H9 (cell line): ENCODE results near the gene SH2D3C. TPM values are rescaled to one million over a fixed set of nuclear protein-coding genes. Genes with fewer than 3 reads are reported as not detected.

Experiments
- DNase-seq: peaks from one replicate; pipeline ENCODE4 v3.0.0-alpha.2; 2017
- H2AFZ ChIP-seq: one replicate; pipeline ENCODE4 v1.6.1; 2013; ENCODE audit warnings: mild to moderate bottlenecking, low read length, control low read depth, moderate library complexity
- H2AK5ac ChIP-seq: 2 replicates; pipeline ENCODE4 v1.6.1; 2013; ENCODE audit warnings: low read length, control low read depth, mixed read lengths; ENCODE audit not compliant: insufficient read length
- H2BK120ac ChIP-seq: one replicate; pipeline ENCODE4 v1.6.1; 2013; ENCODE audit warnings: low read depth, mild to moderate bottlenecking, low read length, control low read depth, inconsistent platforms; ENCODE audit not compliant: poor library complexity, severe bottlenecking
- H2BK12ac ChIP-seq: 2 replicates; pipeline ENCODE4 v1.6.1; 2013; ENCODE audit warnings: low read length, control low read depth, mixed read lengths, low read depth; ENCODE audit not compliant: insufficient read length
- H2BK15ac ChIP-seq: 2 replicates; pipeline ENCODE4 v1.6.1; 2013; ENCODE audit warnings: low read depth, low read length, control low read depth
- H2BK20ac ChIP-seq: one replicate; pipeline ENCODE4 v1.6.1; 2013; ENCODE audit warnings: low read depth, mild to moderate bottlenecking, low read length, control low read depth, inconsistent platforms; ENCODE audit not compliant: poor library complexity, severe bottlenecking
- H2BK5ac ChIP-seq: 2 replicates; pipeline ENCODE4 v1.6.1; 2013; ENCODE audit warnings: low read length, control low read depth, mixed read lengths; ENCODE audit not compliant: insufficient read length
- H3K14ac ChIP-seq: 2 replicates; pipeline ENCODE4 v1.6.1; 2013; ENCODE audit warnings: low read length, control low read depth; ENCODE audit not compliant: insufficient read depth
- H3K18ac ChIP-seq: 2 replicates; pipeline ENCODE4 v1.6.1; 2013; ENCODE audit warnings: low read depth, mild to moderate bottlenecking, mixed read lengths, low read length, control low read depth; ENCODE audit not compliant: insufficient read length
- H3K23ac ChIP-seq: 2 replicates; pipeline ENCODE4 v1.6.1; 2013; ENCODE audit warnings: low read length, control low read depth, mixed read lengths, low read depth; ENCODE audit not compliant: insufficient read length
- H3K23me2 ChIP-seq: 2 replicates; pipeline ENCODE4 v1.6.1; 2013; ENCODE audit warnings: low read depth, mild to moderate bottlenecking, mixed read lengths, low read length, control low read depth; ENCODE audit not compliant: insufficient read length, poor library complexity, severe bottlenecking
- H3K27ac ChIP-seq: 2 replicates; pipeline ENCODE4 v1.5.1; 2013; ENCODE audit warnings: low read length, control low read depth, mixed read lengths, low read depth; ENCODE audit not compliant: insufficient read length
- H3K27me3 ChIP-seq: 2 replicates; pipeline ENCODE4 v1.6.1; 2013; ENCODE audit warnings: low read length, control low read depth, inconsistent platforms; ENCODE audit not compliant: insufficient read depth
- H3K4ac ChIP-seq: 2 replicates; pipeline ENCODE4 v1.6.1; 2013; ENCODE audit warnings: low read depth, mild to moderate bottlenecking, control low read depth, inconsistent platforms, low read length, moderate library complexity
- H3K4me1 ChIP-seq: 2 replicates; pipeline ENCODE4 v1.6.1; 2013; ENCODE audit warnings: low read length, control low read depth, inconsistent platforms; ENCODE audit not compliant: insufficient read depth
- H3K4me2 ChIP-seq: 2 replicates; pipeline ENCODE4 v1.6.1; 2013; ENCODE audit warnings: low read length, control low read depth, mixed read lengths; ENCODE audit not compliant: insufficient read length, insufficient read depth
- H3K56ac ChIP-seq: 2 replicates; pipeline ENCODE4 v1.6.1; 2013; ENCODE audit warnings: low read depth, mild to moderate bottlenecking, mixed read lengths, low read length, control low read depth; ENCODE audit not compliant: insufficient read length
- H3K79me1 ChIP-seq: 2 replicates; pipeline ENCODE4 v1.6.1; 2013; ENCODE audit warnings: low read depth, mild to moderate bottlenecking, moderate library complexity, low read length, control low read depth, inconsistent platforms; ENCODE audit not compliant: insufficient read depth, poor library complexity, severe bottlenecking
- H3K79me2 ChIP-seq: 2 replicates; pipeline ENCODE4 v1.6.1; 2013; ENCODE audit warnings: low read length, control low read depth, inconsistent platforms; ENCODE audit not compliant: insufficient read depth
- H3K9ac ChIP-seq: 2 replicates; pipeline ENCODE4 v1.6.1; 2013; ENCODE audit warnings: low read length, control low read depth, mixed read lengths; ENCODE audit not compliant: insufficient read length; ENCODE audit errors: extremely low read depth
- H3K9me3 ChIP-seq: one replicate; pipeline ENCODE4 v1.6.1; 2013; ENCODE audit warnings: low read depth, low read length, inconsistent platforms; ENCODE audit not compliant: control insufficient read depth
- H3T11ph ChIP-seq: one replicate; pipeline ENCODE4 v1.6.1; 2013; ENCODE audit warnings: mild to moderate bottlenecking, low read length, control low read depth, inconsistent platforms
- H4K20me1 ChIP-seq: one replicate; pipeline ENCODE4 v1.6.1; 2013; ENCODE audit not compliant: control insufficient read depth, insufficient read length, insufficient read depth
- H4K5ac ChIP-seq: 2 replicates; pipeline ENCODE4 v1.6.1; 2013; ENCODE audit warnings: low read depth, mild to moderate bottlenecking, mixed read lengths, low read length, control low read depth; ENCODE audit not compliant: insufficient read length
- H4K8ac ChIP-seq: replicated peaks from 2 replicates; pipeline ENCODE4 v1.6.1; 2013; ENCODE audit warnings: low read length, control low read depth, mixed read lengths, low read depth; ENCODE audit not compliant: insufficient read length
- H4K91ac ChIP-seq: 2 replicates; pipeline ENCODE4 v1.6.1; 2013; ENCODE audit warnings: low read depth, mild to moderate bottlenecking, moderate library complexity, mixed read lengths, low read length, control low read depth; ENCODE audit not compliant: insufficient read length
- H3K27ac Mint-ChIP-seq, 3 experiments: 2 replicates in 2 of 3; 3 replicates in 1 of 3; pipeline ENCODE4 v1.8.0; 2020 to 2021; ENCODE audit warnings: mixed read lengths in 3 of 3, mild to moderate bottlenecking in 1 of 3, moderate library complexity in 1 of 3
- H3K27me3 Mint-ChIP-seq: 2 replicates; pipeline ENCODE4 v1.8.0; 2021; ENCODE audit warnings: low read depth, mild to moderate bottlenecking, moderate library complexity, mixed read lengths
- H3K36me3 Mint-ChIP-seq, 3 experiments: 2 replicates in 2 of 3; 3 replicates in 1 of 3; pipeline ENCODE4 v1.8.0; 2020 to 2021; ENCODE audit warnings: low read depth in 3 of 3, mixed read lengths in 3 of 3; ENCODE audit not compliant: insufficient read depth in 1 of 3
- H3K4me1 Mint-ChIP-seq, 2 experiments: 2 replicates each; pipeline ENCODE4 v1.8.0; 2020; ENCODE audit warnings: mixed read lengths in 2 of 2
- H3K4me3 Mint-ChIP-seq, 2 experiments: 2 replicates in 1 of 2; 3 replicates in 1 of 2; pipeline ENCODE4 v1.8.0; 2020 to 2021; ENCODE audit warnings: mild to moderate bottlenecking in 2 of 2, mixed read lengths in 2 of 2, moderate library complexity in 1 of 2
- H3K9me3 Mint-ChIP-seq, 2 experiments: 2 replicates in 1 of 2; 3 replicates in 1 of 2; pipeline ENCODE4 v1.8.0; 2020; ENCODE audit warnings: mild to moderate bottlenecking in 2 of 2, mixed read lengths in 2 of 2, moderate library complexity in 1 of 2
- total RNA-seq: library from RNA; stranded (reverse); gene quantifications from 2 replicates; pipeline ENCODE4 v1.2.1, GENCODE V29; 2021
- TF ChIP-seq, protein P1 (sequence below): fragments of 200-600 bp; sonication (generic); conservative IDR thresholded peaks from 3 replicates; pipeline ENCODE4 v1.8.0; 2021; ENCODE audit warnings: antibody characterized with exemption, mild to moderate bottlenecking

Gene SH2D3C
- total RNA-seq, 1 experiment from 2014 or later = 1.7 TPM

DNA sequence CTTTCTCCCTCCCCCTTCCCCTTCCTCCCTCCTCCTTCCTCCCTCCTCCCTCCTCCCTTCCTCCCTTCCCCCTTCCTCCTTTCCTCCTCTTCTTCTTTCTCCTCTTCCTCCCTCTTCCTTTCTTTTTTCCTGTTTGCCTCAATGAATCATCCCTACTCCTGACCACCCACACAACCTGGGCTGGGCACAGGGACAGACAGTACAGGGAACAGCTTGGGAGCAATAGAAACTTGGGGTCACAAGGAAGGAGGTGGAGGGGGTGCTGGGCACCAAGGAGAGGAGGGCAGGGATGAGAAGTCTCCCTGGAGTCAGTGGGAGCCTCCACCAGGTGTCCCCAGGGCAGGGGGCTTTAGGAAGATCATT, 57.6 kb downstream of the SH2D3C start:
- Histone ChIP-seq H3K4me2 (no peak overlapping the region), H4K91ac (no peak overlapping the region), H2BK5ac (no peak overlapping the region), H3K9ac (no peak overlapping the region), H3K14ac (no peak overlapping the region), H3K27me3 (no peaks in the 10 kb centered on the region), H2BK20ac (no peak overlapping the region), H2AK5ac (no peak overlapping the region), H2BK15ac (no peak overlapping the region), H4K8ac (no peak overlapping the region), H2BK12ac (no peak overlapping the region), H3K9me3 (no peaks in the 10 kb centered on the region), H3K79me1 (no peaks in the 10 kb centered on the region), H4K20me1 (no peaks in the 10 kb centered on the region), H3K18ac (no peak overlapping the region), H3K23me2 (peaks cover 7% of the 10 kb centered on the region), H3K27ac (no peak overlapping the region), H2BK120ac (no peak overlapping the region), H3K4me1 (no peaks in the 10 kb centered on the region; the same call in 1 of the 2 replicates), H3K23ac (no peak overlapping the region), H3K4ac (no peak overlapping the region), H4K5ac (no peak overlapping the region), H3K56ac (no peak overlapping the region), H2AFZ (no peak overlapping the region), H3T11ph (no peak overlapping the region), H3K79me2 (no peaks in the 10 kb centered on the region)
- Mint-ChIP-seq H3K36me3 (no peaks in the 10 kb centered on the region), H3K4me1 (peaks cover 5 to 18% of the 10 kb centered on the region in 2 experiments), H3K4me3 (no peak overlapping the region), H3K27me3 (no peaks in the 10 kb centered on the region), H3K27ac (peak overlapping the region in 1 of 3 experiments; percentile 40; a peak in 2 of 7 replicates), H3K9me3 (no peaks in the 10 kb centered on the region; a peak in 1 of 5 replicates)
- TF ChIP-seq, protein P1, sequence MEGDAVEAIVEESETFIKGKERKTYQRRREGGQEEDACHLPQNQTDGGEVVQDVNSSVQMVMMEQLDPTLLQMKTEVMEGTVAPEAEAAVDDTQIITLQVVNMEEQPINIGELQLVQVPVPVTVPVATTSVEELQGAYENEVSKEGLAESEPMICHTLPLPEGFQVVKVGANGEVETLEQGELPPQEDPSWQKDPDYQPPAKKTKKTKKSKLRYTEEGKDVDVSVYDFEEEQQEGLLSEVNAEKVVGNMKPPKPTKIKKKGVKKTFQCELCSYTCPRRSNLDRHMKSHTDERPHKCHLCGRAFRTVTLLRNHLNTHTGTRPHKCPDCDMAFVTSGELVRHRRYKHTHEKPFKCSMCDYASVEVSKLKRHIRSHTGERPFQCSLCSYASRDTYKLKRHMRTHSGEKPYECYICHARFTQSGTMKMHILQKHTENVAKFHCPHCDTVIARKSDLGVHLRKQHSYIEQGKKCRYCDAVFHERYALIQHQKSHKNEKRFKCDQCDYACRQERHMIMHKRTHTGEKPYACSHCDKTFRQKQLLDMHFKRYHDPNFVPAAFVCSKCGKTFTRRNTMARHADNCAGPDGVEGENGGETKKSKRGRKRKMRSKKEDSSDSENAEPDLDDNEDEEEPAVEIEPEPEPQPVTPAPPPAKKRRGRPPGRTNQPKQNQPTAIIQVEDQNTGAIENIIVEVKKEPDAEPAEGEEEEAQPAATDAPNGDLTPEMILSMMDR = no peak
- no peak for DNase-seq
